PC-9 (cell line): Measurements from ENCODE around the gene ALG14.

Experiments used
- CTCF ChIP-seq: fragments of 200-600 bp; sonication (generic); conservative IDR thresholded peaks from 2 replicates; pipeline ENCODE4 v1.6.1; 2017; ENCODE audit warnings: mixed run types, antibody characterized with exemption, mild to moderate bottlenecking, moderate library complexity
- EZH2 ChIP-seq: fragments of 200-600 bp; sonication (generic); IDR thresholded peaks from 2 replicates; pipeline ENCODE4 v1.8.0; 2017; ENCODE audit warnings: antibody characterized with exemption, low read depth

GRCh38 chr1:94936861-94937620 is 135.7 kb downstream of the ALG14 start:
- TF ChIP-seq EZH2 = no peak
- no peak for TF ChIP-seq CTCF
